Right lobe of liver (tissue), 4 donors: Measurements from ENCODE around the gene CDC42BPG.

Experiments
- POLR2A ChIP-seq: fragments of 450-650 bp; IDR thresholded peaks from one replicate; pipeline ENCODE4 v1.6.1; 2017; ENCODE audit warnings: antibody characterized with exemption, mild to moderate bottlenecking
- TF ChIP-seq, protein P1 (sequence below), 4 donors: fragments of 200-600 bp in 3 of 4; fragments of 450-650 bp in 1 of 4; IDR thresholded peaks; one replicate each; pipeline versions ENCODE4 v1.5.1 to v1.8.0; 2016 to 2022; ENCODE audit warnings: antibody characterized with exemption in 4 of 4, mild to moderate bottlenecking in 2 of 4
- donor health status: DM: no; HTN: no; CAD: no.
- donor health status: DM: no; HTN: no; CAD: no.
- donor health status: DM: no; HTN: yes; CAD: no.

DNA sequence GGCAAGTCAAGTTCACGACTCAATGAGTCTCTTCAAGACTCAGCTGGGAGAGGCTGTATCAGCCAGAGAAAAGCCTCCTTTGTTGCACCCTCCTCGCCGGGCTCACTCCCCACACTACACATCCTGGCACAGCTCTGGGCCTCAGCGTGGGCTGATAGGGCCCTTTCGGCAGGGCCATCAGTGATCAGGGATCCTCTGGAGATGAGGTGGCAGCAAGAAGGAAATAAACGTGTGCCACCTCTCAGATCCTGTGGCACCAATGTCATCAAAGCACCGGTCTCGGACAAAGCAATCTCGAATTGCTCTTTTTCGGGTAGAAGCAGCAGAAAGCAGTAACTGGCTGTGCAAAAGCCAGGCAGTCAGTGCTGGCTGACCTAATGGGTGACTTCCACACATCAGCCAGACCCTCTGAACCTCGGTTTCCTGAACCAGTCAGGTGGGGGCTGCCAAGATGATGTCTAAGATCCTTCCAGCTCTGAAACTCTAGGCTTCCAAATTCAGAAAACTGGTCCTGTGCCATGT, 31.8 kb upstream of the CDC42BPG start:
- TF ChIP-seq, protein P1, sequence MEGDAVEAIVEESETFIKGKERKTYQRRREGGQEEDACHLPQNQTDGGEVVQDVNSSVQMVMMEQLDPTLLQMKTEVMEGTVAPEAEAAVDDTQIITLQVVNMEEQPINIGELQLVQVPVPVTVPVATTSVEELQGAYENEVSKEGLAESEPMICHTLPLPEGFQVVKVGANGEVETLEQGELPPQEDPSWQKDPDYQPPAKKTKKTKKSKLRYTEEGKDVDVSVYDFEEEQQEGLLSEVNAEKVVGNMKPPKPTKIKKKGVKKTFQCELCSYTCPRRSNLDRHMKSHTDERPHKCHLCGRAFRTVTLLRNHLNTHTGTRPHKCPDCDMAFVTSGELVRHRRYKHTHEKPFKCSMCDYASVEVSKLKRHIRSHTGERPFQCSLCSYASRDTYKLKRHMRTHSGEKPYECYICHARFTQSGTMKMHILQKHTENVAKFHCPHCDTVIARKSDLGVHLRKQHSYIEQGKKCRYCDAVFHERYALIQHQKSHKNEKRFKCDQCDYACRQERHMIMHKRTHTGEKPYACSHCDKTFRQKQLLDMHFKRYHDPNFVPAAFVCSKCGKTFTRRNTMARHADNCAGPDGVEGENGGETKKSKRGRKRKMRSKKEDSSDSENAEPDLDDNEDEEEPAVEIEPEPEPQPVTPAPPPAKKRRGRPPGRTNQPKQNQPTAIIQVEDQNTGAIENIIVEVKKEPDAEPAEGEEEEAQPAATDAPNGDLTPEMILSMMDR (IDR thresholded peaks at IDR 0.05) = no peak
- no peak for TF ChIP-seq POLR2A
